GM21717 (cell line): ENCODE measurements around the gene GRM2.

Source experiments
- ATAC-seq: cut with Tn5 transposase; IDR thresholded peaks from one replicate; pipeline ENCODE4 v1.9.1; 2021; ENCODE audit warnings: mild to moderate bottlenecking, moderate library complexity; ENCODE audit not compliant: unreplicated experiment

GRM2 gene

GRCh38 chr3:51704511-51704950 lies 2.3 kb upstream of the GRM2 start:
- ATAC-seq: no peak

- no peak for ATAC-seq
Observed at GRCh38 chr3:51705276-51706020, 1.4 kb upstream of the GRM2 start.

- ATAC-seq: no peak
Observed at GRCh38 chr3:51706021-51706485, 815 bp upstream of the GRM2 start.

GRCh38 chr3:51708216-51708845 lies 1.5 kb downstream of the GRM2 start:
- no peak for ATAC-seq

- no peak for ATAC-seq
Observed at GRCh38 chr3:51709004-51709420, 2.1 kb downstream of the GRM2 start.

GRCh38 chr3:51709675-51710074 lies 2.8 kb downstream of the GRM2 start:
- ATAC-seq: no peak

GRCh38 chr3:51710631-51711351 lies 3.9 kb downstream of the GRM2 start:
- no peak for ATAC-seq

GRCh38 chr3:51711352-51712037 lies 4.6 kb downstream of the GRM2 start:
- no peak for ATAC-seq

- no peak for ATAC-seq
Observed at GRCh38 chr3:51712038-51712420, 5.2 kb downstream of the GRM2 start.

- ATAC-seq: no peak
Observed at GRCh38 chr3:51712511-51712931, 5.7 kb downstream of the GRM2 start.

GRCh38 chr3:51712963-51713362 lies 6.1 kb downstream of the GRM2 start:
- no peak for ATAC-seq

- no peak for ATAC-seq
Observed at GRCh38 chr3:51715231-51715976, 8.5 kb downstream of the GRM2 start.

GRCh38 chr3:51715977-51716294 lies 9.1 kb downstream of the GRM2 start:
- no peak for ATAC-seq

- no peak for ATAC-seq
Observed at GRCh38 chr3:51716805-51717204, 9.9 kb downstream of the GRM2 start.

- no peak for ATAC-seq
Observed at GRCh38 chr3:51717446-51717845, 10.6 kb downstream of the GRM2 start.

- ATAC-seq: no peak
Observed at GRCh38 chr3:51717947-51718346, 11.1 kb downstream of the GRM2 start.

- no peak for ATAC-seq
Observed at GRCh38 chr3:51718547-51719409, 11.9 kb downstream of the GRM2 start.

- no peak for ATAC-seq
Observed at GRCh38 chr3:51719410-51720025, 12.7 kb downstream of the GRM2 start.
